Measurements from ENCODE around the gene NXF2B.
"Not testable (repeated sequence)": the region's sequence is repeated elsewhere in the genome, so short reads cannot be mapped to it uniquely, and the experiment has no call there.

DNA sequence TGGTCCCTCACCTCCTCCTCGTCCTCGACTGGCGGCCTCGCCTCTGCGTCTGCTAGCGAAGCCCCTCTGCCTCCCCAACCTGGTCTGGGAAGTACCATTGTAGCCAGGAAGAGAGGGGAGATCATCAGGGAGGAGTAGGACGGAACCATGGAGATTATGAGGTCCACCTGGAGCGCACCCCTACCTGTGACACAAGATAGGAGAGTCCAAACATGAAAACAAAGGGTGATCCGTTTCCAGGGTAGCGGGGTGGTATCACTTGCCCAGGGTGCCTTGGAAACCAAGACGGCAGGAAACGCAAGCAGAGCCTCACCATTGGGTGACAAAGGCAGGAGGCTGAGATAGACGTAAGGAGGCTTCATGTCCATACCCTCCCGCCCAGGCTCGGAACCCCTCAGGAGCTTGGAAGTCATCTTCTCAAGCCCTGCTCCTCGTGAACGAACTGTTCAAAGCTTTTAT is 32.0 kb upstream of the NXF2B start, which contains the start of gene TCP11X2:
- TF ChIP-seq, protein P1, sequence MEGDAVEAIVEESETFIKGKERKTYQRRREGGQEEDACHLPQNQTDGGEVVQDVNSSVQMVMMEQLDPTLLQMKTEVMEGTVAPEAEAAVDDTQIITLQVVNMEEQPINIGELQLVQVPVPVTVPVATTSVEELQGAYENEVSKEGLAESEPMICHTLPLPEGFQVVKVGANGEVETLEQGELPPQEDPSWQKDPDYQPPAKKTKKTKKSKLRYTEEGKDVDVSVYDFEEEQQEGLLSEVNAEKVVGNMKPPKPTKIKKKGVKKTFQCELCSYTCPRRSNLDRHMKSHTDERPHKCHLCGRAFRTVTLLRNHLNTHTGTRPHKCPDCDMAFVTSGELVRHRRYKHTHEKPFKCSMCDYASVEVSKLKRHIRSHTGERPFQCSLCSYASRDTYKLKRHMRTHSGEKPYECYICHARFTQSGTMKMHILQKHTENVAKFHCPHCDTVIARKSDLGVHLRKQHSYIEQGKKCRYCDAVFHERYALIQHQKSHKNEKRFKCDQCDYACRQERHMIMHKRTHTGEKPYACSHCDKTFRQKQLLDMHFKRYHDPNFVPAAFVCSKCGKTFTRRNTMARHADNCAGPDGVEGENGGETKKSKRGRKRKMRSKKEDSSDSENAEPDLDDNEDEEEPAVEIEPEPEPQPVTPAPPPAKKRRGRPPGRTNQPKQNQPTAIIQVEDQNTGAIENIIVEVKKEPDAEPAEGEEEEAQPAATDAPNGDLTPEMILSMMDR (IDR thresholded peaks at IDR 0.05) = not testable (repeated sequence)
- TF ChIP-seq POLR2A (IDR thresholded peaks at IDR 0.05) = not testable (repeated sequence)
